Colon (tissue), 2 donors: ENCODE measurements around the gene TMEM156.
"Not testable (repeated sequence)": the region's sequence is repeated elsewhere in the genome, so short reads cannot be mapped to it uniquely, and the experiment has no call there.

ENCODE experiments used
- FAIRE-seq: peaks from 2 replicates; lab custom pipeline; 2012; peaks lifted over from hg19 to GRCh38; lab: Jason Lieb, UNC
- donor health status: control.
- donor health status: control.

TMEM156 gene

DNA sequence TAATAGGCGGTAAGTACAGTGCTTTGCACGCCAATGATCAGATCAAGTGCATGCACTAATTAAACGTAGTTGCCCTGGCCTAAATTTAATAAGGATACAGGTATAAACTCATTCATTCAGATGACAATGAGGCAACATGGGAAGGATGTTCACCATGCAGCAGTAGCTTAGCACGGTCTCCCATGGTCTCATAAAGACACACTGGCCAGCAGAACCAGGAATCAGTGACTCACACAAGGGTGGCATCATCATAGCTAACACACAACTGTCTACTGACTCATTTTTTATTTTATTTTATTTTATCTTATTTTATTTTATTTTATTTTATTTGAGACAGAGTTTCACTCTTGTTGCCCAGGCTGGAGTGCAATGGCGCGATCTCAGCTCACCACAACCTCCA, 42.7 kb downstream of the TMEM156 start:
- no peak for FAIRE-seq

DNA sequence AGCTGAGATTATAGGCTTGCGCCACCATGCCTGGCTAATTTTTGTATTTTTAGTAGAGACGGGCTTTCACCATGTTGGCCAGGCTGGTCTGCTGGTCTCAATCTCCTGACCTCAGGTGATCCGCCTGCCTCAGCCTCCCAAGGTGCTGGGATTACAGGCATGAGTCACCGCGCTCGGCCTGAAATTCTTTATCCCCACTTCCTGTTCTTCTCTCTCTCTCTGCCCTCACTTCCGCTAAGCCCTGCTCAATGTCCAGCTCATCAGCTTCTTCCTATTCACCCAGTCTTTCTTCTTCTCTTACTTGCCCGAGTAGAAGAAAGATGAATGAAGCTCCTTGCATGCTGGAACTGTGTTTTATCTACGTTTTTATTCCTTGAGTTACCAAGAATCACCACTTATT, 43.9 kb downstream of the TMEM156 start:
- not testable (repeated sequence) for FAIRE-seq

DNA sequence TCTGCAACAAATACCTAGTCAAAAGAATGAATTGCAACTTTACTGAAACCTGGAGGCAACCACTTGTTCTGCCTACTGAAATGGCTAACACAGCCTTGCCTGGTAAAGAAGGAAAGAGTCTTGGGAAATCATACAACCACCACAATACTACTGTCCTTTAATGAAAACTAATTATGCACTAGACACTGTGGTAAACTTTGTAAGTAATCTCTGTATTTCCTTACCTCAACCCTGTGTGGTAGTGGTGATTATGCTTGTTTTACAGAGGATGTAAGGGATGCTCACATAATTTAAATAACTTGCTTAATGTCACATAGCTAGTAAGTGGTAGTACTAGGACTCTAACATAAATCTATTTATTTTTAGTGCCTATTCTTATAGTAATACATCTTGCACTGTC, 44.7 kb downstream of the TMEM156 start:
- FAIRE-seq = no peak

DNA sequence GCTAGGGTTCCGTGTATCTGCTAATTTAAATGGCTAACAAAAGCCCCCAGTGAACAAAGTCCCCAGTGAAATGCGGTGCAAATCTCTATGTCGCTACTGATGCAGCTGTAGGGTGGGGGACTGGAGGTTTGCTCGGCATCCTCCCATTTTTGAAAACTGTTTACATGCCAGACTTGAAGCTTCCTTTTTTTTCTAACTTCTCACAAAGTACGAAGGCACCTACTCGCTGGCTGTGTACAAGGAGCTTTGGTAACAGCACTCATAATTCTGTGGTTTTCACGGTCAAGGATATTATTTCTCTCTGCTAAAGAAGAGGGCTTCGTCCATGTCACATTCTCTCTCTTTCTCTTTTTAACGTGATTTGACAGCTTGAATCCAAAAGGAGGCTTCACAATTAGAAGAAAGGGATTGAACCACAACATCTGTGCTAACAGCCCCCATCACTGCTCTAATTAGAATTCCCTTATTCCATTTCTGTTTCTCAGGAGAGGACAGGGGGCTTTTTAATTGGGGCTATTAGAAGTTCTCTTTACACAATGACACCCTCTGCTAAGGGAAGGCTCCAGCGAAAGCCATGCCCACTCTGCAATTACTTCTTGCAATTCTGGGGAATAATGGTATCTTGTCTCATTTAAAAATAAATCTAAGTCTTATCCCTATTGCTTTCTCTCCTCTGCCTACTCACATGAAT, 46.7 kb downstream of the TMEM156 start:
- no peak for FAIRE-seq

DNA sequence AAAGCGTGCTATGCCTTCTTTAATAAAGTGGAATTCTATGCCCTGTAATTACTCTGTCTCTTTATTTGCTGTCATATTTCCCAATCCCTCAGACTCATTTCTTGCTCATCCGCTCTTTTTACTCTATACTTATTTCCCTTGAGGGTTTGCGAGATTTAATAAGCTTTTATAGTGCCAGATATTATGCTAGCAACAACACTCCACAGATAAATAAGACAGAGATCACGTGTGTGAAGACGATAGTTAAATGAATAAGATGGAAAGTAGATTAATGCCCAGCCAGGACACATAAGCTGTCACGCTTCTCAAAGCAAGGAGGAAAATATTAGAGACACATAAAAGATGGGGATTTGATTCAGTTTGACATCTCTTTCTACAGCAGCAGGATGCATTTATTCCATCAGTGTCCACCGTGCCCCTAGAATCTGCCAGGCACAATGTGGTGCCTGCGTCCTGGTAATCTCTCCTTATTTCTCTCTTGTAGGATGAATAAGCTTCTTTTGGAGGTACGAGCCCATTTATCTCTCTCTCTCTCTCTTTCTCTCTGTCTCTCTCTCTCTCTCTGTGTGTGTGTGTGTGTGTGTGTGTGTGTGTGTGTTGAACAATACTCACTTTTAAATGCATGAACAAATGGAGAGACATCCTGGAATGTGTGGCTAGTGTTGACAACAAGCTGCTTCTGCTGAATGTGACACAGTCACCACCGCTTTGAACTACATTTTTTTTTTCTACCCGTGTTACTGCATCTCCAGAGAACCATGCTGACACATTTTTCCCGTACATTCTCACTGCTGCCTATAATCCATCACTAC, 48.2 kb downstream of the TMEM156 start:
- FAIRE-seq = no peak

DNA sequence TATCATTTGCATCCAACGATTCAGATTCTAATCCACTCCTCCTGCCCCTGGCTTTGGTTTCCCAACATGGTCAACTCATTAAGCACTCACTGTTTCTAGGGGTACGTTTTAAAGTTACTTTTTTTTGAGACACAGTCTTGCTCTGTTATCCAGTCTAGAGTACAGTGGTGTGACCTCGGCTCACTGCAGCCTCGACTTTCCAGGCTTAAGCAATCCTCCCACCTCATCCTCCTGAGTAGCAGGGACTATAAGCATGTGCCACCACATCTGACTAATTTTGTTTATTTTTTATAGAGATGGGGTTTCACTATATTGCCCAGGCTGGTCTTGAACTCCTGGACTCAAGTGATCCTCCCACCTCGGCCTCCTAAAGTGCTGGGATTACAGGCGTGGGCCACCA, 48.9 kb downstream of the TMEM156 start:
- FAIRE-seq = no peak

DNA sequence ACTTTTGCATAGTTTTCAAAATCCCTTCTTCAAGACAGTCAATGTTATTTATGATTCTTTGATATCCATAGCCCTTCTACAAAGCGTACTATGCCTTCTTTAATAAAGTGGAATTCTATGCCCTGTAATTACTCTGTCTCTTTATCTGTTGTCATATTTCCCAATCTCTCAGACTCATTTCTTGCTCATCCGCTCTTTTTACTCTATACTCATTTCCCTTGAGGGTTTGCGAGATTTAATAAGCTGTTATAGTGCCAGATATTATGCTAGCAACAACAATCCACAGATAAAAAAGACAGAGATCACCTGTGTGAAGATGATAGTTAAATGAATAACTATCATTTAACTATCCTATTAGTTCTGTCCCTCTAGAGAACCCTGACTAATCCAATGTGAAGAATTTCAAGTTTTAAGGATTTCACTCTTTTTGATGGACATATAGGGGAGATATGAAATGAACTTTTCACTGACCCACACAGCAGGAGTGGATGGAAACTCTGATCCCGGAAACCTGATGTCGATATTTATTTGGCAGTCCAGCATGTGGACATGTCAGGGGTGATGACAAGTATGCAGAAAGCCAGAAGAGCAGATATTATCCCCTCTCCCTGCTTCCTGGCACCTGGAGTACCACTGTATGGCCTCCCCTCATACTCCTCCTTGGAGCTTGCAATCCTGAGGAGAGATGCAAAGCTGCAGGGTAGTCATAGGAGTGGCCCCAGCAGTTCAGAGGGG, 49.7 kb downstream of the TMEM156 start:
- FAIRE-seq = no peak

DNA sequence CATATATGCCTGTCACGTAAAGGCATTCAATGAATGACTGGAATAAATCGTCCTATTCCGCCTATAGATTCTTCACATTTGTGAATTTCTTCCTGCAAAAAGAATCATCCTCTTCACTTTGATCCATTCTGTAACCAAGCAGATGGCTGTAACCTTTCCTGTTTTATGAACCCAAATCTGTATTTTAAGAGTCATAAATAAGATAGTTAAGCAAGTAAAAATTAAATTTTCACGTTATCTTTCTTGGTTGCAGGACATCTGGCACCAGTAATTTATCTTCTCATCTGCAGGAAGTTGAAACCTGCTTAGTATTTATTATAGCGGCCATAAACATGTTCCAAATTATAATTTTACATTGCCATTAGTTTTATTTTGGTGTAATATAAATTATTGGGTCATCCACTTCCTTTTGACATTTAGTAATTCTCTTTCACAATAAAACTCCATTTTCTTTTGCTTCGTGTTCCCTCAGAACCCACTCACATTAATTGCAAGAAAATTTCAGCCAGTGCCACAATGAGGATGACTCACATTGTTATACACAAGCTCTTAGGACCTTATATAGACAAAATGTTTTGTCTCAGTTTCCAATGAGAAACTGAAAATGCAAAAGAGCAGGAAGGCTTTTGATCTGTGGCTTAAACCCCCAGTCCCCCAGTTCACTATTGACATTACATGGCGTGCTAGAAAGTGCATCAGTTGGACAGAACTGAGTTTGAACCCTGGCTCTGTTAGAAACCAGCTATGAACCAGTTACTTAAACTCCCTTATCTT, 51.1 kb downstream of the TMEM156 start:
- FAIRE-seq = no peak

DNA sequence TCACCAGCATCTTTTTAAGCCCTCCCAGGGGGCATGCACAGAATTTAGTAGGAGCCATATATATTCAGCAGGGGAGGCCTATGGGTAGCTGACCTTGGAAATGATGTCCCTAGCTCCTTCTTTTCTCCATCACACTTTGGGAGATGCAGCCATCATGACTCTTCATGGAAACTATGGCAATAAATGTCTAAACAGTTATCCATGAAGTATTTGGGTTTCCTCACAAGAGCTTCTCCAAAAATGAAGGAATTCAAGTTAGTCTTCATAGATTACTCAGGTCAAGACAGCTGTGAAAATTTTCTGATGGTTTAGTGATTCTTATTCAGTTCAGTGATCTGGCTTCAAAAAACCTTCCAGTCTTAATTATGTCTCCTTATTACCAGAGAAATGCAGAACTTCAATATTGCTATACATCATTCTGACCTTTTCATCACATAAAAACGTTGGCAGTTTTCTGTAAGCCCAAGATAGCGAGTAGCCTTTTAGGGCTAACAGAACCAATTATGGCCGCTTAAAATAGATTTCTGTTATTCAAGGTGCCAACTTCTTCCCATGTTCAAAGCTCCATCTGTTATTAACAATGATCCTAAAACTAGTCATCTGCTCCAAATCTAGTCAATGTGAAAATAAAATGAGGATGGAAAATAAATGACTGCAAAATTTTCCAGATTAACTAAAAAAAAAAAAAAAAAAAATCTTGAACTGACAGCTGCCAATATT, 52.5 kb downstream of the TMEM156 start:
- FAIRE-seq = no peak

DNA sequence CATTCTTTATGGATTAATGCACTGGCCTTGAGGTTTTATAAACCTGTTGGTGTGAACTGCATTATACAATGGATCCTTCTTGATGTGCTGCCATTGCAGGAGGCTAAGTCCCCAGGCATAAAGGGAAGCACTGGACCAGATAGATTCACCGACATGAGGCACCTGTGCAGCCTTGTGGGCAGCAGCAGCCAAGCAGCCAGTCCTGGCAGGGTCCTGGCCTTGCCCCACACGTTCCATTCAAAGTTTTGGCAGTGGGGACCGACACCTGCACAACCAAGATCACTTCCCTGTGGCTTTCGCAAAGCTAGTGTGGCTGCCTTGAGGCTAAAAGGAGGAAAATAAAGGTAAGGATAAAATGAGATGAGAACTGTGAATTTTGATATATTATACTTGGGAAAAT, 53.1 kb downstream of the TMEM156 start:
- FAIRE-seq = no peak

DNA sequence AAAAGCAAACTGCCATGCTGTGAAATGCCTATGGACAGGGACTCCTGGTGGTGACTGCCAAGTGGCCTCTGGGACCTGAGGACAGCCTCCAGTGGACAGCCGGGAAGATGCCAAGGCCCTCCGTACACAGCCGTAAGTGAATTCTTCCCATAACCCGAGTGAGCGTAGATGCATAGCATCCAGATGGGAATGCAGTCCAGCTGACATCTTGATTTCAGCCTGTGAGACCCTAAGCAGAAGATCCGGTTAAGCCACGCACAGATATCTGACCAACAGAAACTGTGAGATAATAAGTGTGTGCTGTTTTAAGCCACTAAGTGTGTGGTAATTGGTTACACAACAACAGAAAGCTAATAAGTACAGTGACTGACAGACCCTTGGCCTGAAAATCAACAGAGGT, 55.9 kb downstream of the TMEM156 start:
- FAIRE-seq = no peak

DNA sequence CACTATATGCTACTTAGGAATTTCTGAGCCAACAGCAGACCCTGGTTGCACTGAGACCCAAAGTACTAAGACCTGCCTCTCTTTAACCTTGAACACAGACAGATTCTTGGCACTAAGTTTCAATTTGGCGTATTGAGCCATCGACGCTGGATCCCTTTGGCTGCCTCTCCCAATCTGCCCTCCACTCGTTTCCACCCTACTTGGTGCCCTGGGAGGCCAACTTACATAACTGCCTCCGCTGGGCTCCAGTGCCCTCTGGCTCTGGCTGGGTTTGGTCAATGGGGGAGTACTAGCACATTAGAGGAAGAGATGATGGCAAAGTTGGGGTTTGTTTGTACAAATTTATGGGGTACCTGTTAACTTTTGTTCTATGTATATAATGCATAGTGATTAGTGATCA, 63.5 kb downstream of the TMEM156 start:
- no peak for FAIRE-seq

DNA sequence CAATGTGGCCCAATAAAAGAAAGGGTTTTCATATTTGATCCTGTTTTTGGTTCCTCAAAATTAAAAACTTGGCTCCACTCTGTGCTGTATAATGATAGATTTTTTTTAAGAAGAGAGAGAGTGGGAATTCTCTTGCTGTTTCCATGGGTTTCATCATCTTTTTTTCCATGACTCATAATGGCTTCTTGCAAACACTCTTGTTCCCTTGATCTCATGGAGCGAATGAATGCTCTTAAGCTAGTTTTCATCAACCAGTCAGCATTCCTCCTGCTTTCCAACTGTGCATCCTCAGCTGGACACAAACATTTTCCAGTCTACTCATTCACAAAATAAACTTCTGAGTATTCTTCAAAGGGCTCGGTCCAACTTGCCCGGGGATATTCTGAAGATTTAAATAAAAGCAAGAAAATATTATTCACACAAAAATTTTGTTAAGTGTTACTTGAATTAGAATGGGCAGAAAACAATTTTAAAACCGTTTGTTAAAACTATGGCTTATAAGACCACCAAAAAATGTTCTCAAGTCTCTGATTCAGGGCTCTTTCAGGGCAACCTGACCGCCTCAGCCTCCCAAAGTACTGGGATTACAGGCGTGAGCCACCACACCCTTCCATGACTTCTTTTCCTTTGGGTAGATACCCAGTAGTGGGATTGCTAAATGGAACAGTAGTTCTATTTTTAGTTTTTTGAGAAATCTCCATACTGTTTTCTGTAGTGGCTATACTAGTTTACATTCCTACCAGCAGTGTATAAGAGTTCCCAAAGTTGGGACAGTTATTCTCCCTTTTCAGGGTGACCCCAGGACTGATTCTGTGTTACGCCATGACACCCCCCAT, 64.7 kb downstream of the TMEM156 start:
- FAIRE-seq = no peak

DNA sequence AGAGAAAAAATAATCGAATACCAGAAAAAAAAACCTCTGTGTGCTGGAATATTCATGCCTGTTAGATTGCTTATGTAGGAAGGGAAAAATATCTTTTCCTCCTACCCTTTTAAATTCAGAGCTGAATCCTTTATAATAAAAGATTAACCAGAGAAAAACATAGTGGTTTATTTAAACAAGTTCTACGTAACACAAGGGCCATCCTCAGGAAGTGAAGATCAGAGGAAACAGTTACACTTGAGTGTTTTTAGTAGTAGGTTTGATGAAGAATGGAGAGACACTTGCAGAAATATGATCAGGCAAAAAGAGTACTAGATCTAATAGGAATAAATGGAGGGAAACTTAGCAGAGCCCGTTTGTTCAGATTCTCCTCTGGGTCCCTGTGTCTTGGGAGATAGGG, 66.3 kb downstream of the TMEM156 start:
- no peak for FAIRE-seq

DNA sequence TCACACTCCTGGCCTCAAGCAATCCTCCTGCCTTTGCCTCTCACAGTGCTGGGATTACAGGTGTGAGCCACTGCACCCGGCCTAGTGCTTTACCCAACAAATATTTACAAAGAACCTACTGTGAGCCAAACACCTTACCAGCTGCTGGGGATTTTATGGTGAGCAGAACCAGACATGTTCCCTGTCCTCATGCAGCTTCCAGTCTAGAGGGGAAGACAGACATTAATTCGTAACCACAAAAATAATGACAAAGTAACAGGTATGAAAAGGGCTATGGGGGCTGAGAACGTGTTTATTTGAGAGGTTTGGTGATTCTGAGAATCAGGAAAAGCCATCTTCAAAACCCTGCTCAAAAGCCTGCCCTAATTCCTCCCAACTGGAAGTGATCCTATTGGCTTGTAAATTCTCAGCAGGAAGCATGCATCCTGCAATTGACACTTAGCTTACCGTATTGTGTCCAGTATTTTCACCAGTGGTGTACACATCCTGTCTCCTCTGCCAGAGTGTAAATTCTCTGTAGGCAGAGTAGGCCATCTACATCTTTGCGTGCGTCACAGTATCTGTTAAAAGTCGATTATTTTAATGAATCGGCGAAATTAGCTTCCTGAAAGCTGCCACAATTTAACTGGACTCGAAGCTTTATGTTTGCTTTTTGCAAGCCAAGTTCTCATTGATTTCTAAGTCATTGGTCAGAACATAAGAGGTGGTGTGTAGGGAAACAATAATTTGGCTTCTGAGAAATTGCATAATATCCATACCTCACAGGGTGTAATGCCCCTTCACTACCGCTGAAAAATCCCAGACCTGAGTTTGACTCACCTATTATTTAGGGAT, 67.0 kb downstream of the TMEM156 start:
- FAIRE-seq = no peak

DNA sequence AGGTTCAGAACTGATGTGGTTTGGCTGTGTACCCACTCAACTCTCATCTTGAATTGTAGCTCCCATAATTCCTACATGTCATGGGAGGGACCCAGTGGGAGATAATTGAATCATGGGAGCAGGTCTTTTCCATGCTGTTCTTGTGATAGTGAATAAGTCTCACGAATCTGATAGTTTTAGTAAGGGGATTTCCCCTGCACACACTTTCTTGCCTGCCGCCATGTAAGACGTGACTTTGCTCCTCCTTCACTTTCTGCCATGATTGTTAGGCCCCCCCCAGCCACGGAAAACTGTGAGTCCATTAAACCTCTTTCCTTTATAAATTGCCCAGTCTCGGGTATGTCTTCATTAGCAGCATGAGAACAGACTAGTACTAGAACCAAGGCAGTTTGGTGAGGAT, 73.0 kb downstream of the TMEM156 start:
- not testable (repeated sequence) for FAIRE-seq

DNA sequence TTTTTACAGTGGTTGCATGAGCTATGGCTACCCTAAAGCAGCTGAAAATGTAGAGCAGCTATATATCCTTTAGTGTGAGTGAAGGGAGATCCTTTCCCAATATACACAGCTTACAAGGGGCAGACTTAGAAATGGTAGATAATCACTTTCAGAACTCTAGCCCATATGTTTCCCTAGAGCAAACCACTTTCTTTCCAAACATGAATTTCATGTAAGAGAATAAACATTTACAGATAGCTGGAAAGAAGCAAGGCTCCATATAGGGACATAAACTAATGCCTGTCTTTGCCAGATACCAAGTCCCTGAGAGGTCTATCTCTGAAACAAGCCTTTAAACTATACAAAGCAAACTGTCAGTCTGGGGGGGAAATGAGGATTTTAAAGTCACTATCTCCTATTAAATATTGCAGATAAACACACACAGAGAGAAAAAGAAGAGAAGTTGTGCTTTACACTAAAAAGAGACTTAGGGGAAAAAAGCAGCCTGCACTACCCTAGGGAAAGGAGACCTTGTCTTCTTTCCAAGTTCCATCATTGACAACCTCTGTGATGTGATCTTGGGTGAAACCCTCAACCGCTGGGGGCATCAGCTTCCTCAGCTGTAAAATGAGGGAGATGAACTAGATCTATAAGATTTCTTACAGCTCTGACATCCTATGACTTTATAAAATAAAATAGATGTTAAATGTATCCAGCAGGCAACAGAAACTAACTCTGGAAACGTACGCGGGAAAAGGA, 73.6 kb downstream of the TMEM156 start:
- FAIRE-seq = no peak

DNA sequence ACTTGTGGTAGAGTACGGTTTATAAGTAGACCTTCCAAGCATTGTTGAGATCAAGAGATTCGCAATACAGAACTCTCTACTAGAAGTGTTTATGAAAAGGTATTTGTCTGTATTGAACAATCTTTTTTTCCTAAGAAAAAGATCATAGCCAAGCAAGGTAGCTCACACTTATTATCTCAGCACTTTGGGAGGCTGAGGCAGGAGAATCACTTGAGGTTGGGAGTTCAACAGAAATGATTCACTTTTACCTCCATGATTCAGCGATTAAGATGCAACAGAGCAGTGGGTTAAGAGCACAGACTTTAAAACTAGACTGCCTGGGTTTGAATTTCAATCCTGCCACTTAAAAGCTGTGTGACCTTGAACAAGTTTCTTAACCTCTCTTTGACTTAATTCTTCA, 74.3 kb downstream of the TMEM156 start:
- no peak for FAIRE-seq

DNA sequence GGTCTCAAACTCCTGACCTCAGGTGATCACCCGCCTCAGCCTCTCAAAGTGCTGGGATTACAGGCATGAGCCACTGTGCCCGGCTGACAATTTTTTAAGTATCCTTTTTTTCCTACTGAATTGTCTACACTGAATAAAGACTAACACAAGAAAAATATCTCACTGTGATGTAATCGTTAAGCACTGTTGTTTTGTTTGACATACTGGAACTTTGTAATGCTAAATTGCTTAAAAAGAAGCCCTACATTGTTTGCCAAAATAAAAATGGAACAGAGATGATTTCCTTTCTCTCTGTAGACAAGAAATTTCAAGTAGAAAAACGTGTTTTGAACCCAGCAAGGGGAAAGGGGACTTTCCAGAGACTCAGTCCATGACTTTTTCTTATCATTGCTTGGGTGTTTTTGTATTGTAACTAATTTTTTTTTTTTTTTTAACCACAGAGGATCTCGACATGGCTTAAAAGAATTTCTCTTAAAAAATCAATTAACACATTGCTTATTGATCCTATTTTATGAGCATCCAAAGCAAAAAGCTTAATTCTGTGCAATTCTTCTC, 74.9 kb downstream of the TMEM156 start:
- no peak for FAIRE-seq
